ENCODE results near the gene PPFIBP2. TPM values are rescaled to one million over a fixed set of nuclear protein-coding genes. Genes with fewer than 3 reads are reported as not detected.

Gene PPFIBP2
- total and polyA plus RNA-seq, 2 of the 13 experiments (the other 11 are each of a cell fraction or from before 2014, with no cell fraction given): 15.0 to 52.5 TPM

DNA sequence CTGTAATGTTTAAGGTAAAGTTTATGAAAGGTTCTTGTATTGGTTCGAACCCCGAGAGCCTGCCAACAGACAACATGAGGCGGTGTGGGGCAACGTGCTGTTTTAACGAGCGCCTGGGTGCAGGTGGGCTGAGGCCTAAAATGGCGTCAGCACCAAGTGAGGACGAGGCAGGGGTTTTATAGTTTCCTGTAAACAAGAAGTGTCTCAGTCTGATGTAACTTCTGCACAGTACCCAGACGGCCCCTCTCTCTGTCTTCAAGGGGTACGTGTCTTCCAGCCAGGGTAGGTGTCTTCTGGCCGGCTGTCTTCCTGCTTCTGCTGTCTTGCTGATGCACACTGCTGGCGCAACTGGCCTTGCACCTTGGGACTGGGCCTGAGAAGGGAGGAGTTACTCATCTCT lies 2.7 kb downstream of the PPFIBP2 start:
- FAIRE-seq: no peak
- no peaks in the 10 kb centered on the region for H4K20me1 ChIP-seq (ENCODE audit: insufficient read depth, low read length)
- H2AFZ ChIP-seq (ENCODE audit: low read length): no peak overlapping the region
- no peak overlapping the region; the same call in 1 of the 2 replicates for H3K9ac ChIP-seq (ENCODE audit: insufficient read depth, low read depth, low read length)
- DNase-seq (ENCODE audit: low spot score): no peak
- H3K27ac ChIP-seq (ENCODE audit: extremely low read length, insufficient read depth, low read length): no peak overlapping the region
- POLR2A ChIA-PET: interaction anchor here (0.9 to 3.3 kb wide), 3 partner anchors 9 to 57 kb away, joined by 3 to 22 read pairs (median 3); no protein-coding TSS in a partner anchor
- no peaks in the 10 kb centered on the region for H3K36me3 ChIP-seq (replicated peaks in 1 of 2; ENCODE audit: control insufficient read depth in 1 of 2, insufficient read depth in 2 of 2, low read length in 2 of 2)
- H3K4me2 ChIP-seq (ENCODE audit: low read depth, low read length): peak overlapping the region; percentile 92
- in situ Hi-C loops (cut with HindIII; ENCODE audit: extremely low pct_ligation_motif_present, low pct_unique_long_range_greater_than_20kb): no loop called here
- H3K4me3 ChIP-seq (replicated peaks in 1 of 3; ENCODE audit: insufficient read depth in 1 of 3, low read depth in 2 of 3, low read length in 3 of 3): no peak overlapping the region
- CTCF ChIA-PET (ENCODE audit: low intra/inter-chr PET ratio, low total read pairs): no interaction called here
- WGBS (ENCODE audit: low lambda C conversion rate): 85% methylated on average over 12 of the region's 12 CpGs
- no peaks in the 10 kb centered on the region; a peak in 2 of 5 replicates for H3K27me3 ChIP-seq (ENCODE audit: control insufficient read depth in 1 of 2, insufficient read depth in 2 of 2, low read length in 2 of 2)
- ATAC-seq: no peak
- intact Hi-C loops (cut with micrococcal nuclease; ENCODE audit: unreplicated experiment): no loop called here
- H3K4me1 ChIP-seq (ENCODE audit: insufficient read depth, low read length): peaks cover 52% of the 10 kb centered on the region
- H3K79me2 ChIP-seq (ENCODE audit: insufficient read depth, low read length): peaks cover 2% of the 10 kb centered on the region
- no TSS peak for BruUV-seq (replicated peaks)
- H3K9me3 ChIP-seq (ENCODE audit: low read length): no peaks in the 10 kb centered on the region
- TF ChIP-seq REXO4 (CRISPR knock-in tag; IDR thresholded peaks at IDR 0.05; ENCODE audit: borderline replicate concordance) (no peak), SRSF1 (optimal IDR thresholded peaks at IDR 0.05; ENCODE audit: low read depth, low read length) (no peak), EHMT2 (IDR thresholded peaks at IDR 0.05; ENCODE audit: borderline replicate concordance, low read depth, low read length) (no peak), KLF16 (CRISPR knock-in tag; IDR thresholded peaks at IDR 0.05) (no peak), ZNF12 (CRISPR knock-in tag; IDR thresholded peaks at IDR 0.05) (no peak), MTF2 (CRISPR knock-in tag; IDR thresholded peaks at IDR 0.05; ENCODE audit: borderline replicate concordance) (no peak), ZNF569 (CRISPR knock-in tag; IDR thresholded peaks at IDR 0.05; ENCODE audit: borderline replicate concordance) (no peak), ZNF614 (CRISPR knock-in tag; IDR thresholded peaks at IDR 0.05; ENCODE audit: borderline replicate concordance) (no peak), ZNF20 (CRISPR knock-in tag; IDR thresholded peaks at IDR 0.05) (no peak), SPEN (CRISPR knock-in tag; IDR thresholded peaks at IDR 0.05; ENCODE audit: low read depth) (no peak)
- TF ChIP-seq, protein P1, sequence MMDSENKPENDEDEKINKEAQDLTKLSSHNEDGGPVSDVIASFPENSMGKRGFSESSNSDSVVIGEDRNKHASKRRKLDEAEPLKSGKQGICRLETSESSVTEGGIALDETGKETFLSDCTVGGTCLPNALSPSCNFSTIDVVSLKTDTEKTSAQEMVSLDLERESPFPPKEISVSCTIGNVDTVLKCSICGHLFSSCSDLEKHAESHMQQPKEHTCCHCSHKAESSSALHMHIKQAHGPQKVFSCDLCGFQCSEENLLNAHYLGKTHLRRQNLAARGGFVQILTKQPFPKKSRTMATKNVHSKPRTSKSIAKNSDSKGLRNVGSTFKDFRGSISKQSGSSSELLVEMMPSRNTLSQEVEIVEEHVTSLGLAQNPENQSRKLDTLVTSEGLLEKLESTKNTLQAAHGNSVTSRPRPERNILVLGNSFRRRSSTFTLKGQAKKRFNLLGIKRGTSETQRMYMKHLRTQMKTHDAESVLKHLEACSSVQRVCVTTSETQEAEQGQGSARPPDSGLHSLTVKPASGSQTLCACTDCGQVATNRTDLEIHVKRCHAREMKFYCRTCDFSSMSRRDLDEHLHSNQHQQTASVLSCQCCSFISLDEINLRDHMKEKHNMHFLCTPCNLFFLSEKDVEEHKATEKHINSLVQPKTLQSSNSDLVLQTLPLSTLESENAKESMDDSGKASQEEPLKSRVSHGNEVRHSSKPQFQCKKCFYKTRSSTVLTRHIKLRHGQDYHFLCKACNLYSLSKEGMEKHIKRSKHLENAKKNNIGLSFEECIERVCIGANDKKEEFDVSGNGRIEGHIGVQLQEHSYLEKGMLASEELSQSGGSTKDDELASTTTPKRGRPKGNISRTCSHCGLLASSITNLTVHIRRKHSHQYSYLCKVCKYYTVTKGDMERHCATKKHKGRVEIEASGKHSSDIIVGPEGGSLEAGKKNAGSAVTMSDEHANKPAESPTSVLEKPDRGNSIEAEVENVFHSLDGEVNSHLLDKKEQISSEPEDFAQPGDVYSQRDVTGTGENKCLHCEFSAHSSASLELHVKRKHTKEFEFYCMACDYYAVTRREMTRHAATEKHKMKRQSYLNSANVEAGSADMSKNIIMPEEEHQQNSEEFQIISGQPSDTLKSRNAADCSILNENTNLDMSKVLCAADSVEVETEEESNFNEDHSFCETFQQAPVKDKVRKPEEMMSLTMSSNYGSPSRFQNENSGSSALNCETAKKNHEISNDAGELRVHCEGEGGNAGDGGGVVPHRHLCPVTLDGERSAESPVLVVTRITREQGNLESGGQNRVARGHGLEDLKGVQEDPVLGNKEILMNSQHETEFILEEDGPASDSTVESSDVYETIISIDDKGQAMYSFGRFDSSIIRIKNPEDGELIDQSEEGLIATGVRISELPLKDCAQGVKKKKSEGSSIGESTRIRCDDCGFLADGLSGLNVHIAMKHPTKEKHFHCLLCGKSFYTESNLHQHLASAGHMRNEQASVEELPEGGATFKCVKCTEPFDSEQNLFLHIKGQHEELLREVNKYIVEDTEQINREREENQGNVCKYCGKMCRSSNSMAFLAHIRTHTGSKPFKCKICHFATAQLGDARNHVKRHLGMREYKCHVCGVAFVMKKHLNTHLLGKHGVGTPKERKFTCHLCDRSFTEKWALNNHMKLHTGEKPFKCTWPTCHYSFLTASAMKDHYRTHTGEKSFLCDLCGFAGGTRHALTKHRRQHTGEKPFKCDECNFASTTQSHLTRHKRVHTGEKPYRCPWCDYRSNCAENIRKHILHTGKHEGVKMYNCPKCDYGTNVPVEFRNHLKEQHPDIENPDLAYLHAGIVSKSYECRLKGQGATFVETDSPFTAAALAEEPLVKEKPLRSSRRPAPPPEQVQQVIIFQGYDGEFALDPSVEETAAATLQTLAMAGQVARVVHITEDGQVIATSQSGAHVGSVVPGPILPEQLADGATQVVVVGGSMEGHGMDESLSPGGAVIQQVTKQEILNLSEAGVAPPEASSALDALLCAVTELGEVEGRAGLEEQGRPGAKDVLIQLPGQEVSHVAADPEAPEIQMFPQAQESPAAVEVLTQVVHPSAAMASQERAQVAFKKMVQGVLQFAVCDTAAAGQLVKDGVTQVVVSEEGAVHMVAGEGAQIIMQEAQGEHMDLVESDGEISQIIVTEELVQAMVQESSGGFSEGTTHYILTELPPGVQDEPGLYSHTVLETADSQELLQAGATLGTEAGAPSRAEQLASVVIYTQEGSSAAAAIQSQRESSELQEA (CRISPR knock-in tag; IDR thresholded peaks at IDR 0.05; ENCODE audit: not compliant biosample characterization): no peak
- TF ChIP-seq, protein P2, sequence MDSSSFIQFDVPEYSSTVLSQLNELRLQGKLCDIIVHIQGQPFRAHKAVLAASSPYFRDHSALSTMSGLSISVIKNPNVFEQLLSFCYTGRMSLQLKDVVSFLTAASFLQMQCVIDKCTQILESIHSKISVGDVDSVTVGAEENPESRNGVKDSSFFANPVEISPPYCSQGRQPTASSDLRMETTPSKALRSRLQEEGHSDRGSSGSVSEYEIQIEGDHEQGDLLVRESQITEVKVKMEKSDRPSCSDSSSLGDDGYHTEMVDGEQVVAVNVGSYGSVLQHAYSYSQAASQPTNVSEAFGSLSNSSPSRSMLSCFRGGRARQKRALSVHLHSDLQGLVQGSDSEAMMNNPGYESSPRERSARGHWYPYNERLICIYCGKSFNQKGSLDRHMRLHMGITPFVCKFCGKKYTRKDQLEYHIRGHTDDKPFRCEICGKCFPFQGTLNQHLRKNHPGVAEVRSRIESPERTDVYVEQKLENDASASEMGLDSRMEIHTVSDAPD (CRISPR knock-in tag; IDR thresholded peaks at IDR 0.05): no peak
- TF ChIP-seq, protein P3, sequence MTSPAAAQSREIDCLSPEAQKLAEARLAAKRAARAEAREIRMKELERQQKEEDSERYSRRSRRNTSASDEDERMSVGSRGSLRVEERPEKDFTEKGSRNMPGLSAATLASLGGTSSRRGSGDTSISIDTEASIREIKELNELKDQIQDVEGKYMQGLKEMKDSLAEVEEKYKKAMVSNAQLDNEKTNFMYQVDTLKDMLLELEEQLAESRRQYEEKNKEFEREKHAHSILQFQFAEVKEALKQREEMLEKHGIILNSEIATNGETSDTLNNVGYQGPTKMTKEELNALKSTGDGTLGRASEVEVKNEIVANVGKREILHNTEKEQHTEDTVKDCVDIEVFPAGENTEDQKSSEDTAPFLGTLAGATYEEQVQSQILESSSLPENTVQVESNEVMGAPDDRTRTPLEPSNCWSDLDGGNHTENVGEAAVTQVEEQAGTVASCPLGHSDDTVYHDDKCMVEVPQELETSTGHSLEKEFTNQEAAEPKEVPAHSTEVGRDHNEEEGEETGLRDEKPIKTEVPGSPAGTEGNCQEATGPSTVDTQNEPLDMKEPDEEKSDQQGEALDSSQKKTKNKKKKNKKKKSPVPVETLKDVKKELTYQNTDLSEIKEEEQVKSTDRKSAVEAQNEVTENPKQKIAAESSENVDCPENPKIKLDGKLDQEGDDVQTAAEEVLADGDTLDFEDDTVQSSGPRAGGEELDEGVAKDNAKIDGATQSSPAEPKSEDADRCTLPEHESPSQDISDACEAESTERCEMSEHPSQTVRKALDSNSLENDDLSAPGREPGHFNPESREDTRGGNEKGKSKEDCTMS (CRISPR knock-in tag; conservative IDR thresholded peaks at IDR 0.05): no peak
